ENCODE measurements around the gene FUS.

The FUS gene

DNA sequence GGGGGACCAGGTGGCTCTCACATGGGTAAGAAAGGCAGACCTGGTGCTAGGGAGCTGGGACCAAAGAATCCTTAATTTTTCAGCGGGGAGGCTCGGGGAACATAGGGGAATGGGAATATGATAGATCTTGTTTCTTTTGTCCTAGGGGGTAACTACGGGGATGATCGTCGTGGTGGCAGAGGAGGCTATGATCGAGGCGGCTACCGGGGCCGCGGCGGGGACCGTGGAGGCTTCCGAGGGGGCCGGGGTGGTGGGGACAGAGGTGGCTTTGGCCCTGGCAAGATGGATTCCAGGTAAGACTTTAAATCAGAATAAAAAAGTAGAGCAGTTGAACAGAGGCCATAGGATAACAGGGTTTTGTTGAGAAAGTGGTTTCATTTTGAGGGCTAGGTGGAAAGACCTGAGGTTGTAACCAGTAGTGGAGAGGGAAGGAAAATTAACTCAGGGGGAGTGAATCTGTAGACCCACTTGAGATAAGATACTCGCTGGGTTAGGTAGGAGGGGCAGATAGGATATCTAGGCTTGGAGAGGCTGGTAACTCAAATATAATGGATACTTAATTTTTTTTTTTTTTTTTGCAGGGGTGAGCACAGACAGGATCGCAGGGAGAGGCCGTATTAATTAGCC is 11.0 kb downstream of the FUS start:
- TF ChIP-seq GATA3 (IDR thresholded peaks at IDR 0.05; ENCODE audit: low read depth, low read length) (no peak), GATA2 (IDR thresholded peaks at IDR 0.05; ENCODE audit: low read depth, low read length) (no peak)

DNA sequence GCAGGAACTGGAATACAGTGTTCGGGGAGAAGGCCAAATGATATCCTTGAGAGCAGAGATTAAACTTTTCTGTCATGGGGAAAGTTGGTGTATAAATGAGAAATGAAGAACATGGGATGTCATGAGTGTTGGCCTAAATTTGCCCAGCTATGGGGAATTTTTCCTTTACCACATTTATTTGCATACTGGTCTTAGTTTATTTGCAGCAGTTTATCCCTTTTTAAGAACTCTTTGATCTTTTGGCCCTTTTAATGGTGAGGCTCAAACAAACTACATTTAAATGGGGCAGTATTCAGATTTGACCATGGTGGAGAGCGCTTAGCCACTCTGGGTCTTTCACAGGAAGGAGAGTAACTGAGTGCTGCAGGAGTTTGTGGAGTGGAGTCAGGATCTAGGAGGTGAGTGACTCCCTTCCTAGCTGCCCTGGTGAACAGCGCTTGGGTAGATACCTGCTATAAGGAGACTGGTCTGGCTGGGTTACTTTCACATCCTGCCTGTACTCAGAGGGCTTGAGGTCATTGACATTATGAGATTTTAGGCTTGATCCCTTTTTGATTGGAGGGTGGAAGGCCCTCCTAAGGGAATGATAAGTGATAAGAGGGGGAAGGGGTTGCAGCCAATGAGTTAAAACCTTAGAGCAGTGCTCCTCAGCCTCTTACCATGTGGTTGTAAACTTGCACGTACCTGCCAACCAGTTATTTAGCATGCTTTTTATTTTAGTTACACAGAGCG is 11.9 kb downstream of the FUS start:
- TF ChIP-seq GATA3 (IDR thresholded peaks at IDR 0.05; ENCODE audit: low read depth, low read length) (no peak), GATA2 (IDR thresholded peaks at IDR 0.05; ENCODE audit: low read depth, low read length) (no peak)

DNA sequence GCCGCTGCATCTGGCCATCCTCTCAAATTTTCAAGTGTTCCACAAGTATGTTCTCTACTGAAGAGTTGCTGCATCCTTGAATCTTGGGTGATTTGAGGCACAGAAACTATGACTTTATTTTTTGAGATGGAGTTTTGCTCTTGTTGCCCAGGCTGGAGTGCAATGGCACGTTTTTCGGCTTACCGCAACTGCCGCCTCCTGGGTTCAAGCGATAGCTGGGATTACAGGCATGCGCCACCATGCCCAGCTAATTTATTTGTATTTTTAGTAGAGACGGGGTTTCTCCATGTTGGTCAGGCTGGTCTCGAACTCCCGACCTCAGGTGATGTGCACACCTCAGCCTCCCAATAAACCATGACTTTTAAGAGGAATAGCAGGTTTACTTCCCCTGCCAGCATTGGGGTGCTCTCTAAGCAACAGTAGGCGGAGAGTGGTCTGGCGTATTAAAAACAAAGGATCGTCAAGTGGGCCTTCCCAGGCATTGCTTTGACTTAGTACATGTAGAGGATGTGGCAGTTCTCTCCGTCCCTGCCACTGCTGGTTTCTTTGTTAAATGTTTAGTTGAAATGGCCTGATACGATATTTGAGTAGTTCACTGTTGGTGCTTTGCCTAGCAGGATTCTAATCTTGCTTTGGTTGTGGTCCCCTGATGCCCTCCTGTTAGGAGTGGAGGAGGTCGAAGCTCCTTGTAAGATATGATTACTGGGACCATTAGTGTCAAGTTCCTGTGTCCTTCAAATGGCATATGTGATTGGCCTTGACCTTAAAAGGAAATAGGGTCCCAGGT is 13.1 kb downstream of the FUS start:
- TF ChIP-seq GATA3 (IDR thresholded peaks at IDR 0.05; ENCODE audit: low read depth, low read length) (no peak), GATA2 (IDR thresholded peaks at IDR 0.05; ENCODE audit: low read depth, low read length) (no peak)

DNA sequence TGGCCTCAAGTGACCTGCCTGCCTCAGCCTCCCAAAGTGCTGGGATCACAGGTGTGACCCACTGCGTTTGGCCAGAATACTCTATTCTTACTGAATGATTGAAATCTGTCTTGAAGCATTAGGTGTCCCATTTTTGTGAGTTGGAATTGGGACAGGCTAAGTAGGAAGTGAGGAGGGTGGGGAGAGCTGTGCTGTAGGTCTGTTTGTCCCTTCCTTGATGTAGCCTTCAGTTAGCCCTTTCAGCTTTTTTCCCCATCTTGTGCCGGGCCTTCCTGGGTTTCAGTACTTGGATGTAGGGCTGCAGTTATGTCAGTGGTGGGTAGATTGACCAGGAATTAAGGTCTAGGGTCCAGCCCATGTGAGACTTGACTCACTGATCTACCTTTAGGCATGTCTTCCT is 13.9 kb downstream of the FUS start:
- TF ChIP-seq GATA3 (IDR thresholded peaks at IDR 0.05; ENCODE audit: low read depth, low read length), result no peak
- no peak for TF ChIP-seq GATA2 (IDR thresholded peaks at IDR 0.05; ENCODE audit: low read depth, low read length)

DNA sequence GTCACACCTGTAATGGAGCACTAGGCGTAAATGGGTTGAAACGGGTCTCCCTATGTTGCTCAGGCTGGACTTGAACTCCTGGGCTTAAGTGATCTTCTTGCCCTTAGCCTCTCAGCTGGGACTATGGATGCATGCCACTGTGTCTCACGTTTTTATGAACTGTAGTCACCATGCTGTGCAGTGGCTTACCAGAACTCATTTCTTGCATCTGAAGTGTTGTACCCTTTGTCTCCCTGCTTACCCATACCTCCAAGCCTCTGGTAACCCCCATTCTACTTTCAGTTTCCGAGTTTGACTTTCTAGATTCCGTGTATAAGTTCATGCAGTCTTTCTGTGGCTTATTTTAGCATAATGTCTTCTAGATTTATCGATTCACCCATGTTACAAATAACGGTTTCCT is 15.0 kb downstream of the FUS start:
- TF ChIP-seq GATA3 (IDR thresholded peaks at IDR 0.05; ENCODE audit: low read depth, low read length) (no peak), GATA2 (IDR thresholded peaks at IDR 0.05; ENCODE audit: low read depth, low read length) (no peak)

DNA sequence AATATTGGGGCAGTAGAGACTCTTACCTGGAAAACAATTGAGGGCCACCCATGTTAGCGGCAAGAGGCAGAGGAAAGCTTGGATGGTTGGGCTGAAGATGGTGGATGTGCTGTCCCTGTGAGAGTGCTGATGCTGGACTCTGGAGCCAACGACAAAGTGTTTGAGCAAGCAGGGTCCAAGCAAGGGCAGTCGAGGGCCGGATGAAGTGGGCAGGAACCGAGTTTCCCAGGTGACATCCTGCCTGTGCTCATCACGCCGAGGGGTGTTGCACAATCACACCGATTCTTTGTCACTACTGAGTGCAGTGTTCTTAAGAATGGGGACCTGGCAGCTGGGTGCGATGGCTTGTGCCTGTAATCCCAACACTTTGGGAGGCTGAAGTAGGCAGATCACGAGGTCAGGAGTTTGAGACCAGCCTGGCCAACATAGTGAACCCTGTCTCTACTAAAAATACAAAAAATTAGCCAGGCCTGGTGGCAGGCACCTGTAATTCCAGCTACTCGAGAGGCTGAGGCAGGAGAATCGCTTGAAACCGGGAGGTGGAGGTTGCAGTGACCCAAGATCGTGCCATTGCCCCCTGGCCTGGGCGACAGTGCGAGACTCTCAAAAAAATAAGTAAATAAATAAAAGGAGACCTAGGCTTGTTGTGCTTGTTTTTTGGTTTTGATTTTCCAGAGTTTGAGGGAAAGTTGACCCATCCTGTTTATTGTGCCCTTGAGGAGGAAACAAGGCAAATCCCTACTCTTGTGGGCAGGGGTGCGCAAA is 16.6 kb downstream of the FUS start:
- no peak for TF ChIP-seq GATA3 (IDR thresholded peaks at IDR 0.05; ENCODE audit: low read depth, low read length)
- no peak for TF ChIP-seq GATA2 (IDR thresholded peaks at IDR 0.05; ENCODE audit: low read depth, low read length)

DNA sequence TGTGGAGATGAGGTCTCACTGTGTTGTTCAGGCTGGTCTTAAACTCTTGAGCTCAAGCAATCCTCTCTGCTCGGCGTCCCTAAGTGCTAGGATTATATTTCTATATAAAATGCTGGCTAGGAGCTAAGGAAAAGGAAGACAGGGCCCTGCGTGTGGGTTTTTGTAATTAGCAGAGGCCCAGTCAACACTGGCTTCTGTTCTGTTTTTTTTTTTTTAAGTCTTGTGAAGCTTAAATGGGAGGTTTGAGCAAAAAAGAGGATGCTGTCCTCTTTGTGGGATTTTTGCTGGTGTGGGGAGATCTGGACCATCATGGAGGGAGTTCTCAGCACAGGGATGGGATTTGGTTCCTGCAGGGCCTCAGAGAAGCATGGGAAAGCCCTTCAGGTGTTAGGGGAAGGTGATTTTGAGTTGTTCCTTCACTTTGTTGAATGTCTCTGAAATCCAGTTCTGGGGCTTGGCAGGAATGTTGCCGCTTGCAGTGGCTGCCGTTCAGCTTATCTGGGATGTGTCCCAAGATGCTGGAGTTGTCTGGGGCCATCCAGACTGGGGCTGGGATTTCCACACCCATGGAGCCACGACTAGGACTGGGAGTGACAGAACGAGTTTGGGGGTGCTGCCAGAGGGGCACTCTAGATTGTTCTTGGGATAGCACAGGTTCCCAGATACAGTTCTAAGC is 18.4 kb downstream of the FUS start:
- TF ChIP-seq GATA2 (IDR thresholded peaks at IDR 0.05; ENCODE audit: low read depth, low read length) (no peak), GATA3 (IDR thresholded peaks at IDR 0.05; ENCODE audit: low read depth, low read length) (no peak)

DNA sequence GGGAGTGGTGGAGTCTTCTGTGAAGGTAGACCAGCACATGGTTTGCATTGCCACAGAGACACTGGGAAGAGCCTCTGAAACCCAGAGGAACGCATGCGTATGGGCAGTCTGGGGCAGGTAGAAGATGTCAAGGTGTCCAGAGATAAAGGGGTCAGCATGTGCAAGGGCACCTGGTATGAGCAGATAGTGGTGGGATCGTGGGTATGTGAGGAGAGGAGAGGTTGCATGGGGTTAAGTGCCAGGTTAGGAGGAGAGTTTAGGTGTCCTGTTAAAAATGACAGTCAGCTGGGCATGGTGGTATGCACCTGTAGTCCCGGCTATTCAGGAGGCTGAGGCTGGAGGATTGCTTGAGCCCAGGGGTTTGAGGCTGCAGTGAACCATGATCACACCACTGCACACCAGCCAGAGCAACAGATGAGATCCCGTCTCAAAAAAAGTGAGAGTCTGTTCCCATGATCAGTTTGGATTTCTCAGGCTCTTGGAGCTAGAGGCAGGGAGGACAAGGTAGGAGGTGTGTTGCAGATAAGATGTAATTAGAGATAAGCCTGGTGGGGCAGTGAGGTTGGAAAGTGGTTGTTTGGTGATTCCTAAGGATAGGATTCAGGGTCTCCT is 19.6 kb downstream of the FUS start:
- TF ChIP-seq GATA3 (IDR thresholded peaks at IDR 0.05; ENCODE audit: low read depth, low read length), result no peak
- TF ChIP-seq GATA2 (IDR thresholded peaks at IDR 0.05; ENCODE audit: low read depth, low read length), result no peak; the same call in 1 of the 2 replicates

DNA sequence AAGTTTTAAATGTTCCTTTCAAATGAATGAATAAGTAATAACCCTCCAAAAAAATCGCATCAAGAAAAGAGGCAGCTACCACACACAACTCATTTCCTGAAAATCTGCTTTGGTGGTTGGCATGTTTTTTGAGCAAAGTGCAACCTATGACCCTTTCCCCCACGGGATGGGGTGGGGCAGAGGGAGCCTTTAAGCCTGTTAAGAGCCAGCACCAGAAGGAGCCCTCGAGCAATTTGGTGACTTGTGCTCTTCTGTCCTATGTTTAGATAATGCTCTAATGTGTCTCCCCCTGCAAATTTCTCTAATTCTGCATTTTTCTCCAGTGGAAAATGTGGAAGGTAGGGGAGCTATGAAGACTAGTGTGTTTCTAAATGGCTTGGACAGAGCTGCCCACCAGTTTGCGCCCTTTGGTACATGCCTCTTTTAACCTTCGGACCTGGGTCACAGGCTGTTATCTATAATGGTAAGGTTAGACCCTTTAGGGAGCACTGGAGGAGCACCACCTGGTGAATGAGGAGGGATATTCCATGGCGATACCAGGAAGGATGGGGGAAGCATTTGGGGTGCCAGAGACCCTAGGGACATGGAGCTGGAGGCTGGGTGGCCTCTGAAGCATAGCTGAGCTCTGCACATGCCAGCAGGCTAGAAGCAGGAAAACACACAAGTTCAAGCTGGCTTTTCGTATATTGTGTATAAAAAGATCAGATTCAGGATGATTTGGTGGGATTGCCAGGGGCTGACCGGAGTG is 21.1 kb downstream of the FUS start:
- no peak for TF ChIP-seq GATA2 (IDR thresholded peaks at IDR 0.05; ENCODE audit: low read depth, low read length)
- no peak for TF ChIP-seq GATA3 (IDR thresholded peaks at IDR 0.05; ENCODE audit: low read depth, low read length)

DNA sequence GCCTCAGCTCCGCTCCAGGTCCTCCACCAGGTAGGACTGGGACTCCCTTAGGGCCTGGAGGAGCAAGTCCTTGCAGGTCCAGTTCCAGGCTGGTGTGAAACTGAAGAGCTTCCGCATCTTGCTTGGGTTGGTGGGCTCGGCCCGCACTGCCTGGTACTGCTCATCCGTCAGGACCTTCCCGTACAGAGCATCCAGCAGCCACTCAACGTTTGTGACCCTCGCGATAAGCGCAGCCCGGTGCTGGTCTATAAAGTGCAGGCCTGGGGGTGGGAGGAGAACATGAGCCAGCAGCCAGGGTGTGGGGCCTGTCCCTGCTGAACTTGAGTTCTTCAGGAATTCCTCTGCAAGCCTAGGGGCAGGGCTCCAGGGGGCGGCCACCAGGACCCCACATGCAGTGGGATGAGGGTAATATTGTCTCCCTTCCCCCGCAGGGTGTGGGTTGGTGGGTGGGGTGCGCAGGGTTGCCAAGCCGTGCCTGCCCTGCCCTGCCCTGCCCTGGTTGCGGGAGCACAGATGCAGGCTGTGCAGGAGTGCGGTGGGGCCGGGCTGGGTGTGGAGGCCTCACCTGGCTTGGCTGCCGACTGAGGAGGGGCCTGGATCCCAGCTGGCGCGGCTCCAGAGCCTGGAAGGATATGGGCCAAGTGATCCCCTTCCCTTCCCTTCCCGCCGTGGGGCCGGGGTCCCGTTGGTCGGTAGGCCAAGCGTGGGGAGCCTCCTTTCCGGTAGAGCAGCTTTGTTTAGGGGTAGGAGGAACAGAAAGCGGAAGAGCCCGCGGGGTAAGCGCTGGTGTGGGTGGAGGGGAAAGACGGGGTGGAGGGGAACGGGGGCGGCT is 21.9 kb downstream of the FUS start:
- no peak for TF ChIP-seq GATA3 (IDR thresholded peaks at IDR 0.05; ENCODE audit: low read depth, low read length)
- no peak for TF ChIP-seq GATA2 (IDR thresholded peaks at IDR 0.05; ENCODE audit: low read depth, low read length)

DNA sequence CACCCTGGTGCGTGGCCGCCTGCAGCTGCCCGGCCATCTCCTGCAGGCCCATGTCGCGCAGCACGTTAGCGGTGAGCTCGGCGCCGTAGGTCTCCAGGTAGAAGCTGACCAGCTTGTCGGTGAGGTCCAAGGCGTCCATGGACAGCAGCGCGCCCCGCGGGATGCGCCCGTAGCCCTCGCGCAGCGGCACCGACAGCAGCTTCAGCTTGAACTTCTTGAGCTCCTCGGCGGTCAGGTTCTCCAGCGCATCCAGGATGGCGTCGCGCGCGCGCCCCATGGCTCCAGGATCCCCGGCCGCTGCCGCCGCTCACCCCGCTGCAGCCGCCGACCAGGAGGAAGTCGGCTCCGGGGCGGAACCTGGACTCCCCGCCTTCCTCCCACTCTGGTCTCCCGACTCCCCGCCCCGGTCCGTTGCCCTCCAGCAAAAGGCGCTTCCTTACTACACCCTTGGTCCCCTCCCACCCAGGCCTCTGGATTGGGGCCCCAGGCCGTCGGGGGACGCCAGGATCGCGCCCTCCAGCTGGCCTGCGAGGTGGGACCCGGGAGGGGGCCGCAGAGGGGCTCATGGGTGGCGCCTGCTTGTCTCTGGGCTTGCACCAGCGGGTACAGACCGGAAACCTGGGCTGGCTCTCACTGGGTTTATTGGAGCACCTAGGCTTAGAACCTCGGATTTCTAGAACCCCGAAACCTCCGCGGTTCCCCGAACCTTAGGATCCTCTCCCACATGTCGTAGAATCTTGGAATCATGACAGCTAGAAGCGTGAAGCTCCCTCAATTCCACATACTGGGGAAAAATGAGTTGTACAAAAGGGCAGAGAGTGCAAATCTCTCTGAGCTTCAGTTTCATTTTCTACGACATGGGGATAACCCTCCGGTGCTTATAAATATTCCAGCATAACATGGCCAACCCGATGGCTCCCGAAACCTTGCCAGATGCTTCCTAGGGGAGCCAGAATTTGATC is 22.8 kb downstream of the FUS start, which contains the start of gene PYCARD:
Gene PYCARD, minus strand, starts transcription at position 347 of the 962 bp plus-strand sequence. Its CDS starts 70 bp downstream, at position 277.
- TF ChIP-seq GATA2 (IDR thresholded peaks at IDR 0.05; ENCODE audit: low read depth, low read length) (no peak), GATA3 (IDR thresholded peaks at IDR 0.05; ENCODE audit: low read depth, low read length) (no peak)
